KMS-11 (cell line): ENCODE results near the gene AADACL4.

Experiments
- H2AFZ ChIP-seq: fragments of 200-600 bp; sonication (generic); 2 replicates; pipeline ENCODE4 v1.6.1; 2016; ENCODE audit warnings: antibody characterized with exemption, mixed run types, low read depth
- H3K27ac ChIP-seq: fragments of 200-600 bp; sonication (generic); 2 replicates; pipeline ENCODE4 v1.6.1; 2016; ENCODE audit warnings: mild to moderate bottlenecking, mixed run types
- H3K27me3 ChIP-seq: fragments of 200-600 bp; sonication (generic); 2 replicates; pipeline ENCODE4 v1.6.1; 2017; ENCODE audit warnings: mild to moderate bottlenecking, low read depth, mixed run types, moderate library complexity; ENCODE audit not compliant: insufficient read depth
- H3K36me3 ChIP-seq: fragments of 200-600 bp; sonication (generic); 2 replicates; pipeline ENCODE4 v1.6.1; 2017; ENCODE audit warnings: mild to moderate bottlenecking, mixed run types; ENCODE audit not compliant: insufficient read depth
- H3K4me1 ChIP-seq: fragments of 200-600 bp; sonication (generic); 2 replicates; pipeline ENCODE4 v1.6.1; 2016; ENCODE audit warnings: mild to moderate bottlenecking, low read depth, mixed run types; ENCODE audit not compliant: poor library complexity, severe bottlenecking
- H3K4me2 ChIP-seq: fragments of 200-600 bp; sonication (generic); 2 replicates; pipeline ENCODE4 v1.7.0; 2016; ENCODE audit warnings: mild to moderate bottlenecking, mixed run types
- H3K4me3 ChIP-seq: fragments of 200-600 bp; sonication (generic); IDR thresholded peaks from 2 replicates; pipeline ENCODE4 v1.6.1; 2017; ENCODE audit warnings: low read depth, low read length, mixed read lengths; ENCODE audit not compliant: insufficient read depth
- H3K79me2 ChIP-seq: fragments of 200-600 bp; sonication (generic); 2 replicates; pipeline ENCODE4 v1.6.1; 2016; ENCODE audit warnings: low read depth, mixed run types; ENCODE audit not compliant: insufficient read depth
- H3K9ac ChIP-seq: fragments of 200-600 bp; sonication (generic); 2 replicates; pipeline ENCODE4 v1.6.1; 2016; ENCODE audit warnings: mild to moderate bottlenecking, mixed run types
- H4K20me1 ChIP-seq: fragments of 200-600 bp; sonication (generic); 2 replicates; pipeline ENCODE4 v1.6.1; 2016; ENCODE audit warnings: mild to moderate bottlenecking, mixed run types; ENCODE audit not compliant: insufficient read depth
- CTCF ChIP-seq: fragments of 200-600 bp; sonication (generic); conservative IDR thresholded peaks from 2 replicates; pipeline ENCODE4 v1.6.1; 2017; ENCODE audit warnings: low read depth, mild to moderate bottlenecking, antibody characterized with exemption, low read length, moderate library complexity, mixed read lengths

AADACL4 gene

GRCh38 chr1:12596007-12596821 lies 47.7 kb upstream of the AADACL4 start:
- no peaks in the 10 kb centered on the region for H3K4me1 ChIP-seq
- no peaks in the 10 kb centered on the region for H3K36me3 ChIP-seq
- no peak overlapping the region for H3K4me3 ChIP-seq
- no peak overlapping the region for H3K4me2 ChIP-seq
- H3K27me3 ChIP-seq = peaks cover 2% of the 10 kb centered on the region; the same call in 1 of the 2 replicates
- H3K27ac ChIP-seq = no peak overlapping the region
- no peak for TF ChIP-seq CTCF
- H4K20me1 ChIP-seq = no peaks in the 10 kb centered on the region
- no peak overlapping the region for H3K9ac ChIP-seq
- H2AFZ ChIP-seq = no peak overlapping the region
- H3K79me2 ChIP-seq = no peaks in the 10 kb centered on the region

- H2AFZ ChIP-seq = no peak overlapping the region
- peaks cover 2% of the 10 kb centered on the region; the same call in 1 of the 2 replicates for H3K27me3 ChIP-seq
- H3K36me3 ChIP-seq = no peaks in the 10 kb centered on the region
- no peaks in the 10 kb centered on the region for H4K20me1 ChIP-seq
- TF ChIP-seq CTCF = no peak
- H3K27ac ChIP-seq = no peak overlapping the region
- H3K4me2 ChIP-seq = no peak overlapping the region
- H3K79me2 ChIP-seq = no peaks in the 10 kb centered on the region
- no peaks in the 10 kb centered on the region for H3K4me1 ChIP-seq
- H3K4me3 ChIP-seq = no peak overlapping the region
- H3K9ac ChIP-seq = no peak overlapping the region
Observed at GRCh38 chr1:12597792-12598191, 46.1 kb upstream of the AADACL4 start.

GRCh38 chr1:12598974-12599373 lies 44.9 kb upstream of the AADACL4 start:
- TF ChIP-seq CTCF = no peak
- no peak overlapping the region for H3K9ac ChIP-seq
- H3K27me3 ChIP-seq = no peaks in the 10 kb centered on the region
- no peaks in the 10 kb centered on the region for H3K79me2 ChIP-seq
- H3K4me2 ChIP-seq = no peak overlapping the region
- no peak overlapping the region for H3K4me3 ChIP-seq
- H4K20me1 ChIP-seq = no peaks in the 10 kb centered on the region
- H2AFZ ChIP-seq = no peak overlapping the region
- H3K4me1 ChIP-seq = no peaks in the 10 kb centered on the region
- no peaks in the 10 kb centered on the region for H3K36me3 ChIP-seq
- no peak overlapping the region for H3K27ac ChIP-seq

DNA sequence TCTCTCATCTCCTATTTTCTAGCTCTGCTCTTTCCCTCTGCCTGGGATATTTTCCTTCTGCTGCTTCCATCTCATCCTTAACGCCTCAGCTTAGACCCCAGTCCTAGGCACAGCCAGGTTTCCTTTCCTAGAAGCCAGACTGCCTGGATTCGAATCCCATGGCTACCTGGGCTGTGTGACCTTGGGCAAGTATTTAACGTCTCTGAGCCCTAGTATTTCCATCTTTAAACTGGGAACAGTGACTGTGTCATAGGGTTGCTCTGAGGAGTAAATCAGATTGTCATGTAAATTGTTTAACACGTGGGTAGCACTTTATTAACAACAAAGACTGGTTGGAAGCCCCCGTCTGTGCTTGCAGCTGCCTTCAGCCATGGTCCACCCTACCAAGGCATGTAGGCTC lies 44.2 kb upstream of the AADACL4 start:
- Histone ChIP-seq H2AFZ (no peak overlapping the region), H3K79me2 (no peaks in the 10 kb centered on the region), H3K4me2 (no peak overlapping the region), H4K20me1 (no peaks in the 10 kb centered on the region), H3K27me3 (no peaks in the 10 kb centered on the region), H3K27ac (no peak overlapping the region), H3K9ac (no peak overlapping the region), H3K4me3 (no peak overlapping the region), H3K36me3 (no peaks in the 10 kb centered on the region), H3K4me1 (no peaks in the 10 kb centered on the region)
- TF ChIP-seq CTCF = no peak
